GM12873 (cell line): ENCODE data around the gene CMIP.

Source experiments
- CTCF ChIP-seq: IDR thresholded peaks from 2 replicates; pipeline ENCODE4 v1.5.1; 2012; ENCODE audit warnings: low read depth, mild to moderate bottlenecking, moderate library complexity, low read length, control low read depth; ENCODE audit not compliant: insufficient read depth; ENCODE audit errors: missing control alignments

Gene CMIP

GRCh38 chr16:81436386-81436785, 8.2 kb upstream of the CMIP start:
- no peak for TF ChIP-seq CTCF

GRCh38 chr16:81437865-81438264, 6.7 kb upstream of the CMIP start:
- no peak for TF ChIP-seq CTCF

GRCh38 chr16:81440888-81441761, 3.5 kb upstream of the CMIP start:
- no peak for TF ChIP-seq CTCF

- no peak for TF ChIP-seq CTCF
These were observed 2.2 kb upstream of the CMIP start for GRCh38 chr16:81442220-81442915.

GRCh38 chr16:81442916-81443687, 1.5 kb upstream of the CMIP start:
- TF ChIP-seq CTCF: no peak

GRCh38 chr16:81443688-81444447, 740 bp upstream of the CMIP start:
- no peak for TF ChIP-seq CTCF
